ENCODE measurements around the gene BPIFA3. TPM values are rescaled to one million over a fixed set of nuclear protein-coding genes. Genes with fewer than 3 reads are reported as not detected.

BPIFA3 gene
- total and polyA plus RNA-seq, 2 of the 13 experiments (the other 11 are each of a cell fraction or from before 2014, with no cell fraction given) = not detected

DNA sequence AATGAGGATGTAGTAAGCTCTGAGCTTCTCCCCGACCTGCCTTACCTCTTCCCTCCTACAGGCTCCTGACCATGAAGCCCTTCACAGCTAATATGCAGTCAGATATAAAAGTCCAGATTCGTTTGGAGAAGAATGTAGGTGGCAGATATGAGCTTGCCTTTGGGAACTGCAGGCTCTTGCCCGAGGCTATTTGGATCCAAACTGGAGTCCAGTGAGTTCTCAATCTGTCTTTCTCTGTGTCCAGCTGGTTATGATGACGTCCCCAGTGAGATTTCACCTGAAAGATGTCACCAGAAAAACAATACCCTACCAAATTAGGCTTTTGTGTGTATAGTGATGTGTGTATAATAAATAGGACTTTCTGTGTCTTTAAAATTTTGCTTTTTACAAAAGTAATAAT lies 14.7 kb upstream of the BPIFA3 start:
- ChIA-PET POLR2A (no interaction called here), CTCF (ENCODE audit: low intra/inter-chr PET ratio, low total read pairs) (no interaction called here)
- WGBS (ENCODE audit: low lambda C conversion rate) = 0% methylated on average over 4 of the region's 4 CpGs
- Histone ChIP-seq H3K36me3 (replicated peaks in 1 of 2; ENCODE audit: control insufficient read depth in 1 of 2, insufficient read depth in 2 of 2, low read length in 2 of 2) (no peaks in the 10 kb centered on the region), H3K79me2 (ENCODE audit: insufficient read depth, low read length) (no peaks in the 10 kb centered on the region), H3K4me3 (replicated peaks in 1 of 3; ENCODE audit: insufficient read depth in 1 of 3, low read depth in 2 of 3, low read length in 3 of 3) (no peak overlapping the region), H3K27ac (ENCODE audit: extremely low read length, insufficient read depth, low read length) (no peak overlapping the region), H4K20me1 (ENCODE audit: insufficient read depth, low read length) (peaks cover 4% of the 10 kb centered on the region; the same call in 1 of the 2 replicates), H2AFZ (ENCODE audit: low read length) (no peak overlapping the region), H3K9ac (ENCODE audit: insufficient read depth, low read depth, low read length) (no peak overlapping the region), H3K4me2 (ENCODE audit: low read depth, low read length) (no peak overlapping the region), H3K4me1 (ENCODE audit: insufficient read depth, low read length) (no peaks in the 10 kb centered on the region), H3K27me3 (ENCODE audit: control insufficient read depth in 1 of 2, insufficient read depth in 2 of 2, low read length in 2 of 2) (peaks cover 2 to 42% of the 10 kb centered on the region in 2 experiments; a peak in 3 of 5 replicates), H3K9me3 (ENCODE audit: low read length) (no peaks in the 10 kb centered on the region)
- ATAC-seq = no peak
- intact Hi-C loops (cut with micrococcal nuclease; ENCODE audit: unreplicated experiment) = no loop called here
- no peak for FAIRE-seq
- BruUV-seq (replicated peaks) = no TSS peak
- TF ChIP-seq CREB1 (IDR thresholded peaks at IDR 0.05) (peak; percentile 32; the same call in 1 of the 2 replicates), CREB1 (CRISPR knock-in tag; IDR thresholded peaks at IDR 0.05) (no peak), ZNF816 (CRISPR knock-in tag; IDR thresholded peaks at IDR 0.05; ENCODE audit: borderline replicate concordance) (no peak)
- DNase-seq (ENCODE audit: low spot score) = no peak
- in situ Hi-C loops (cut with HindIII; ENCODE audit: extremely low pct_ligation_motif_present, low pct_unique_long_range_greater_than_20kb) = no loop called here

DNA sequence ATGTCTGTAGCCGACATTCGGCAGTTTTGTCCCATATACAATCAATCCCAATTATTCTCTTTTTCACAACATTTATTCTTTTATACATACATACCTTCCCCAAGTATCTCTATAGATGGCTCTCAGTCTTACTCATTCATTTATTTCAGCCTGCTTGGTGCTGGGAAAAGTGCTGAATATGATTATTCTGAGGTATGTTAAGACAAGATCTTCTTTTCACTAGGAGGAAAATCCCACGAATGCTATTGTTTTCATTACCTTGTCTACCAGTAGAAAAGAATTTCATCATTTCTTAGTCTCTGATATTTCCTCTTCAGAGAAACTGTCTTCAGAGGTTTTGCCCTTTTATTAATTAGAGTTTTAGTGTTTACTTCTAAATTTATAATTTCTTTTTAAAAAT lies 13.7 kb upstream of the BPIFA3 start:
- Histone ChIP-seq H3K4me3 (replicated peaks in 1 of 3; ENCODE audit: insufficient read depth in 1 of 3, low read depth in 2 of 3, low read length in 3 of 3) (no peak overlapping the region), H3K4me2 (ENCODE audit: low read depth, low read length) (no peak overlapping the region), H3K27ac (ENCODE audit: extremely low read length, insufficient read depth, low read length) (no peak overlapping the region), H3K9me3 (ENCODE audit: low read length) (no peaks in the 10 kb centered on the region), H2AFZ (ENCODE audit: low read length) (no peak overlapping the region), H4K20me1 (ENCODE audit: insufficient read depth, low read length) (peaks cover 4% of the 10 kb centered on the region; the same call in 1 of the 2 replicates), H3K9ac (ENCODE audit: insufficient read depth, low read depth, low read length) (no peak overlapping the region), H3K27me3 (ENCODE audit: control insufficient read depth in 1 of 2, insufficient read depth in 2 of 2, low read length in 2 of 2) (peaks cover 2 to 33% of the 10 kb centered on the region in 2 experiments; a peak in 3 of 5 replicates), H3K4me1 (ENCODE audit: insufficient read depth, low read length) (no peaks in the 10 kb centered on the region), H3K36me3 (replicated peaks in 1 of 2; ENCODE audit: control insufficient read depth in 1 of 2, insufficient read depth in 2 of 2, low read length in 2 of 2) (no peaks in the 10 kb centered on the region), H3K79me2 (ENCODE audit: insufficient read depth, low read length) (no peaks in the 10 kb centered on the region)
- no peak for ATAC-seq
- intact Hi-C loops (cut with micrococcal nuclease; ENCODE audit: unreplicated experiment) = no loop called here
- in situ Hi-C loops (cut with HindIII; ENCODE audit: extremely low pct_ligation_motif_present, low pct_unique_long_range_greater_than_20kb) = no loop called here
- BruUV-seq (replicated peaks) = no TSS peak
- TF ChIP-seq MAFK (conservative IDR thresholded peaks at IDR 0.05 in 1 of 2, IDR thresholded peaks at IDR 0.05 in 1 of 2; ENCODE audit: low read length in 2 of 2) (peak; percentile 69 to 70), SP4 (CRISPR knock-in tag; IDR thresholded peaks at IDR 0.05) (no peak), POLR2AphosphoS2 (IDR thresholded peaks at IDR 0.05; ENCODE audit: low read depth, low read length) (no peak), MAFF (IDR thresholded peaks at IDR 0.05; ENCODE audit: low read depth, low read length) (peak; percentile 42; the same call in 1 of the 2 replicates)
- ChIA-PET POLR2A (no interaction called here), CTCF (ENCODE audit: low intra/inter-chr PET ratio, low total read pairs) (no interaction called here)
- 12% methylated on average over 3 of the region's 3 CpGs for WGBS (ENCODE audit: low lambda C conversion rate)
- no peak for DNase-seq (ENCODE audit: low spot score)
- no peak for FAIRE-seq

All from HepG2 (cell line).